GM18526 (cell line): Measurements from ENCODE around the gene ZBTB9.
A peak's percentile ranks its signal among the peaks of the same experiment; 100 is the strongest.

Source experiments
- POLR2A ChIP-seq: IDR thresholded peaks from 3 replicates; pipeline ENCODE4 v1.6.1; 2011; ENCODE audit not compliant: insufficient read length; ENCODE audit errors: extremely low read depth

The ZBTB9 gene

GRCh38 chr6:33454009-33454946 lies at the start of gene ZBTB9:
Gene ZBTB9 (plus strand): TSS chr6:33454576. CDS start chr6:33455101, 525 bp downstream.
- TF ChIP-seq POLR2A = peak; percentile 88

- TF ChIP-seq POLR2A = no peak
Observed at GRCh38 chr6:33404884-33405283, 49.5 kb upstream of the ZBTB9 start.

- TF ChIP-seq POLR2A = no peak
Observed at GRCh38 chr6:33405386-33405940, 48.9 kb upstream of the ZBTB9 start.

GRCh38 chr6:33406126-33406525 lies 48.2 kb upstream of the ZBTB9 start:
- no peak for TF ChIP-seq POLR2A

GRCh38 chr6:33407132-33407718 lies 47.2 kb upstream of the ZBTB9 start:
- TF ChIP-seq POLR2A = no peak

- TF ChIP-seq POLR2A = peak; percentile 59
Observed at GRCh38 chr6:33410050-33410710, 44.2 kb upstream of the ZBTB9 start.

- peak; percentile 33 for TF ChIP-seq POLR2A
Observed at GRCh38 chr6:33410711-33411631, 43.4 kb upstream of the ZBTB9 start, which contains the start of gene PHF1. Gene PHF1 (plus strand): TSS chr6:33411014. CDS start chr6:33412264, 1,250 bp downstream.

- TF ChIP-seq POLR2A = no peak
Observed at GRCh38 chr6:33411632-33412005, 42.8 kb upstream of the ZBTB9 start.

GRCh38 chr6:33412140-33413009 lies 42.0 kb upstream of the ZBTB9 start:
- no peak for TF ChIP-seq POLR2A

GRCh38 chr6:33413241-33414120 lies 40.9 kb upstream of the ZBTB9 start:
- no peak for TF ChIP-seq POLR2A

GRCh38 chr6:33414592-33415271 lies 39.6 kb upstream of the ZBTB9 start:
- no peak for TF ChIP-seq POLR2A

- no peak for TF ChIP-seq POLR2A
Observed at GRCh38 chr6:33415831-33416230, 38.5 kb upstream of the ZBTB9 start.
